NCI-H1417 treated with DMSO at 0.1 percent for 48 hours (cell line): Measurements from ENCODE around the gene PRSS22.

Experiments
- DNase-seq: peaks from one replicate; lab custom pipeline; 2025; lab: John Stamatoyannopoulos, UW

Gene PRSS22

GRCh38 chr16:2852731-2853507, 5.1 kb downstream of the PRSS22 start:
- no peak for DNase-seq

- DNase-seq = no peak
These were observed 5.8 kb downstream of the PRSS22 start for GRCh38 chr16:2852003-2852730.

GRCh38 chr16:2848933-2849725, 8.8 kb downstream of the PRSS22 start:
- DNase-seq = no peak

GRCh38 chr16:2846511-2847310, 11.3 kb downstream of the PRSS22 start:
- no peak for DNase-seq

- no peak for DNase-seq
These were observed 12.9 kb downstream of the PRSS22 start for GRCh38 chr16:2845116-2845515.

- no peak for DNase-seq
These were observed 14.4 kb downstream of the PRSS22 start for GRCh38 chr16:2843526-2843925.

GRCh38 chr16:2842340-2843000, 15.5 kb downstream of the PRSS22 start:
- no peak for DNase-seq

GRCh38 chr16:2841606-2842339, 16.2 kb downstream of the PRSS22 start:
- no peak for DNase-seq

- DNase-seq = no peak
These were observed 17.1 kb downstream of the PRSS22 start for GRCh38 chr16:2840914-2841313.

GRCh38 chr16:2839650-2840450, 18.1 kb downstream of the PRSS22 start:
- DNase-seq = no peak

GRCh38 chr16:2838928-2839327, 19.0 kb downstream of the PRSS22 start:
- DNase-seq = no peak

GRCh38 chr16:2836646-2837508, 21.1 kb downstream of the PRSS22 start:
- DNase-seq = no peak

- DNase-seq = no peak
These were observed 22.1 kb downstream of the PRSS22 start for GRCh38 chr16:2835638-2836493.

GRCh38 chr16:2834968-2835367, 23.0 kb downstream of the PRSS22 start:
- DNase-seq = no peak

- DNase-seq = no peak
These were observed 24.2 kb downstream of the PRSS22 start for GRCh38 chr16:2833776-2834175.

- no peak for DNase-seq
These were observed 26.8 kb downstream of the PRSS22 start for GRCh38 chr16:2831203-2831602.

GRCh38 chr16:2830355-2830695, 27.6 kb downstream of the PRSS22 start:
- no peak for DNase-seq
